Choroid plexus epithelial cell (primary cell): ENCODE results near the gene GRK4.
"Not testable (repeated sequence)": the region's sequence is repeated elsewhere in the genome, so short reads cannot be mapped to it uniquely, and the experiment has no call there.

ENCODE experiments used
- DNase-seq: peaks from one replicate; pipeline ENCODE4 v3.0.0-alpha.2; 2010; ENCODE audit warnings: low read depth
- H3K4me3 ChIP-seq: 2 replicates; pipeline ENCODE4 v1.5.1; 2011; ENCODE audit warnings: low read depth, mild to moderate bottlenecking, control low read depth, low read length, moderate library complexity
- CTCF ChIP-seq: conservative IDR thresholded peaks from 2 replicates; pipeline ENCODE4 v1.5.1; 2011; ENCODE audit warnings: low read depth, mild to moderate bottlenecking, control low read depth, inconsistent platforms, low read length, moderate library complexity

The GRK4 gene

GRCh38 chr4:2963175-2963965, at the start of gene GRK4, which contains the start of gene NOP14:
TSS of gene GRK4 (plus strand) at chr4:2963571. CDS start at chr4:2964071, 500 bp downstream.
TSS of gene NOP14 (minus strand) at chr4:2963406. CDS start at chr4:2963319, 87 bp downstream.
- TF ChIP-seq CTCF, result no peak
- H3K4me3 ChIP-seq, result peak within 1 kb of the TSS; percentile 96
- DNase-seq, result peak; percentile 99

GRCh38 chr4:2914256-2915126, 48.9 kb upstream of the GRK4 start:
- H3K4me3 ChIP-seq, result no peak overlapping the region
- no peak for DNase-seq
- TF ChIP-seq CTCF, result no peak

GRCh38 chr4:2915789-2916188, 47.6 kb upstream of the GRK4 start:
- no peak for TF ChIP-seq CTCF
- no peak overlapping the region for H3K4me3 ChIP-seq
- no peak for DNase-seq

GRCh38 chr4:2916696-2917095, 46.7 kb upstream of the GRK4 start:
- DNase-seq, result not testable (repeated sequence)

GRCh38 chr4:2918300-2918699, 45.1 kb upstream of the GRK4 start:
- DNase-seq, H3K4me3 ChIP-seq: not testable (repeated sequence)

More at GRCh38 chr4:2916696-2917095, 46.7 kb upstream of the GRK4 start:
- H3K4me3 ChIP-seq, result not testable (repeated sequence)

- not testable (repeated sequence) for DNase-seq, H3K4me3 ChIP-seq
These were observed 44.7 kb upstream of the GRK4 start for GRCh38 chr4:2918714-2919113.

- H3K4me3 ChIP-seq, result not testable (repeated sequence)
- DNase-seq, result peak; percentile 81
These were observed 40.8 kb upstream of the GRK4 start for GRCh38 chr4:2922453-2923101.

GRCh38 chr4:2923141-2923551, 40.2 kb upstream of the GRK4 start:
- DNase-seq, result peak; percentile 93
- no peak overlapping the region for H3K4me3 ChIP-seq
- no peak for TF ChIP-seq CTCF
